DND-41 (cell line): Measurements from ENCODE around the gene RTN4IP1.

Experiments
- ATAC-seq: fragments of 200-7000 bp; cut with Tn5 transposase; 3 replicates; pipeline ENCODE4 v1.9.1; 2021; ENCODE audit warnings: low read depth; ENCODE audit not compliant: insufficient read depth
- DNase-seq: peaks from one replicate; pipeline ENCODE4 v3.0.0-alpha.2; 2020
- H2AFZ ChIP-seq: 2 replicates; pipeline ENCODE4 v1.6.0; 2012; ENCODE audit warnings: low read depth, low read length
- H3K27ac ChIP-seq: 2 replicates; pipeline ENCODE4 v1.5.1; 2012; ENCODE audit warnings: low read length, inconsistent platforms
- H3K27me3 ChIP-seq: fragments of 200-600 bp; sonication (generic); 2 replicates; pipeline ENCODE4 v1.6.0; 2012; ENCODE audit warnings: low read length, mild to moderate bottlenecking, inconsistent platforms; ENCODE audit not compliant: insufficient read depth, poor library complexity
- H3K36me3 ChIP-seq: 2 replicates; pipeline ENCODE4 v1.5.1; 2012; ENCODE audit warnings: low read length, inconsistent platforms; ENCODE audit not compliant: insufficient read depth
- H3K4me1 ChIP-seq: 2 replicates; pipeline ENCODE4 v1.5.1; 2012; ENCODE audit warnings: mild to moderate bottlenecking, low read length; ENCODE audit not compliant: insufficient read depth
- H3K4me2 ChIP-seq: 2 replicates; pipeline ENCODE4 v1.6.0; 2012; ENCODE audit warnings: mild to moderate bottlenecking, moderate library complexity, low read length, inconsistent platforms; ENCODE audit not compliant: insufficient read depth
- H3K4me3 ChIP-seq, 2 experiments: fragments of 200-600 bp in 1 of 2; shearing (Covaris generic) in 1 of 2; 2 replicates each; pipeline ENCODE4 v1.5.1; 2012 to 2016; ENCODE audit warnings: inconsistent platforms in 2 of 2, low read length in 2 of 2, mild to moderate bottlenecking in 2 of 2, low read depth in 1 of 2, moderate library complexity in 1 of 2
- H3K79me2 ChIP-seq: 2 replicates; pipeline ENCODE4 v1.6.0; 2012; ENCODE audit warnings: low read length, inconsistent platforms; ENCODE audit not compliant: insufficient read depth
- H3K9ac ChIP-seq: 2 replicates; pipeline ENCODE4 v1.6.0; 2012; ENCODE audit warnings: low read depth, mild to moderate bottlenecking, inconsistent platforms, low read length, moderate library complexity
- H3K9me3 ChIP-seq: 2 replicates; pipeline ENCODE4 v1.5.1; 2012; ENCODE audit warnings: low read length, moderate library complexity, mild to moderate bottlenecking, inconsistent platforms; ENCODE audit not compliant: insufficient read depth, severe bottlenecking
- H4K20me1 ChIP-seq: 2 replicates; pipeline ENCODE4 v1.6.0; 2012; ENCODE audit warnings: low read length; ENCODE audit not compliant: insufficient read depth
- EZH2 ChIP-seq: IDR thresholded peaks from 3 replicates; pipeline ENCODE4 v1.6.1; 2012; ENCODE audit warnings: borderline replicate concordance, low read depth, mild to moderate bottlenecking, moderate library complexity, low read length, inconsistent platforms; ENCODE audit not compliant: severe bottlenecking
- TF ChIP-seq, protein P1 (sequence below): IDR thresholded peaks from 2 replicates; pipeline ENCODE4 v1.5.1; 2012; ENCODE audit warnings: borderline replicate concordance, low read length, moderate library complexity, mild to moderate bottlenecking; ENCODE audit not compliant: poor library complexity, severe bottlenecking; ENCODE audit errors: extremely low read depth

The RTN4IP1 gene

DNA sequence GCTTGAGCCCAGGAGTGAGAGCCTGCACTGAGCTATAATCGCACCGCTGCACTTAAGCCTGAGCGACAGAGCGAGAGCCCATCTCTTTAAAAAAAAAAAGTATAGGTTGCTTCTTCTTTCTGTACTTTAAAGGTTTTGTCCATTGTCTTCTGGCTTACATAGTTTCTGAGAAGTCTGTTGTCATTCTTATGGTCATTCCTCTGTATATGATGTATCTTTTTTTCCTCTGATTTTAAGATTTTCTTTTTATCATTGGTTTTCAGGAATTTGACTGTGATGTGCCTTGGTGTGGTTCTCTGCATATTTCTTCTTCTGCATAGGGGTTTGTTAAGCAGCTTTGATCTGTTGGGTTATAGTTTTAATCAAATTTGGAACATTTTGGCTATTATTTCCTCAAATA is 29.2 kb upstream of the RTN4IP1 start:
- peaks cover 75% of the 10 kb centered on the region for H3K36me3 ChIP-seq
- no peak overlapping the region for H3K4me2 ChIP-seq
- ATAC-seq (no peak), DNase-seq (no peak)
- no peak overlapping the region for H2AFZ ChIP-seq
- no peak overlapping the region for H3K27ac ChIP-seq
- H3K4me3 ChIP-seq = no peak overlapping the region
- no peaks in the 10 kb centered on the region for H3K4me1 ChIP-seq
- H3K9ac ChIP-seq = no peak overlapping the region
- H3K79me2 ChIP-seq = no peaks in the 10 kb centered on the region
- H4K20me1 ChIP-seq = no peaks in the 10 kb centered on the region
- TF ChIP-seq EZH2 = no peak
- TF ChIP-seq, protein P1, sequence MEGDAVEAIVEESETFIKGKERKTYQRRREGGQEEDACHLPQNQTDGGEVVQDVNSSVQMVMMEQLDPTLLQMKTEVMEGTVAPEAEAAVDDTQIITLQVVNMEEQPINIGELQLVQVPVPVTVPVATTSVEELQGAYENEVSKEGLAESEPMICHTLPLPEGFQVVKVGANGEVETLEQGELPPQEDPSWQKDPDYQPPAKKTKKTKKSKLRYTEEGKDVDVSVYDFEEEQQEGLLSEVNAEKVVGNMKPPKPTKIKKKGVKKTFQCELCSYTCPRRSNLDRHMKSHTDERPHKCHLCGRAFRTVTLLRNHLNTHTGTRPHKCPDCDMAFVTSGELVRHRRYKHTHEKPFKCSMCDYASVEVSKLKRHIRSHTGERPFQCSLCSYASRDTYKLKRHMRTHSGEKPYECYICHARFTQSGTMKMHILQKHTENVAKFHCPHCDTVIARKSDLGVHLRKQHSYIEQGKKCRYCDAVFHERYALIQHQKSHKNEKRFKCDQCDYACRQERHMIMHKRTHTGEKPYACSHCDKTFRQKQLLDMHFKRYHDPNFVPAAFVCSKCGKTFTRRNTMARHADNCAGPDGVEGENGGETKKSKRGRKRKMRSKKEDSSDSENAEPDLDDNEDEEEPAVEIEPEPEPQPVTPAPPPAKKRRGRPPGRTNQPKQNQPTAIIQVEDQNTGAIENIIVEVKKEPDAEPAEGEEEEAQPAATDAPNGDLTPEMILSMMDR = no peak
- H3K27me3 ChIP-seq = no peaks in the 10 kb centered on the region
- H3K9me3 ChIP-seq = peaks cover 11% of the 10 kb centered on the region

DNA sequence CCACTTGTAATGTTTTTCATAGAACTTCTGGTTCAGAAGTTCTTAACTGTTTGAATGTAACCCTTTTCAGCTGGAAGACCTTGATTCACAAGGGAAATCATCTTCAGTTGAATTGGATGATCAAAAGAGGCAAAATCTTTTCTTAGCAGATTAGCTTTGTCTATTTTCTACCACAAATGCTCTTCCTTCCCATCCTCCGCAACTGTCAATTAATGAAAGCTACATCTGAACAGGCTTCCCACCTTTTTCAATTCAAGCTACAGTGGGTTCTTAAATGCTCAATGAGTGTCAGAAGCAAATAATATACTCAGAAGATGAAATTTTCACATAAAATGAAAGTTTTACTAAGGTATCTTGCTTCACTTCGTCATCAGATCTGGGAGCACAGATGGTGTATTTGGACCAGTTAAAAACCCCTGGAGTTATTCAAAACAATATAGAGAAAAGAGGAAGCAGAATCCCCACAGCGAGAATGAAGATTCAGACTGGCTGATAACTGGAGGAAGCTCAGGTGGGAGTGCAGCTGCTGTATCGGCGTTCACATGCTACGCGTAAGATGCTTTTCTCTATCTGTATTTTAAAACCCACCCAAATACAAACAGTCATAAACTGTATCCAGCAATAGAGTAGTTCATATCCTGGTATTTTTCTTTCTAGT is 19.5 kb upstream of the RTN4IP1 start:
- no peak for ATAC-seq
- H2AFZ ChIP-seq = no peak overlapping the region
- H3K36me3 ChIP-seq = peaks cover 69% of the 10 kb centered on the region
- no peak overlapping the region for H3K4me2 ChIP-seq
- H3K9ac ChIP-seq = no peak overlapping the region
- no peak for TF ChIP-seq EZH2
- TF ChIP-seq, protein P1 = no peak
- DNase-seq = no peak
- no peaks in the 10 kb centered on the region for H3K4me1 ChIP-seq
- H3K27me3 ChIP-seq = no peaks in the 10 kb centered on the region
- no peak overlapping the region for H3K4me3 ChIP-seq
- H3K9me3 ChIP-seq = no peaks in the 10 kb centered on the region
- no peak overlapping the region for H3K27ac ChIP-seq
- no peaks in the 10 kb centered on the region for H4K20me1 ChIP-seq
- H3K79me2 ChIP-seq = no peaks in the 10 kb centered on the region

DNA sequence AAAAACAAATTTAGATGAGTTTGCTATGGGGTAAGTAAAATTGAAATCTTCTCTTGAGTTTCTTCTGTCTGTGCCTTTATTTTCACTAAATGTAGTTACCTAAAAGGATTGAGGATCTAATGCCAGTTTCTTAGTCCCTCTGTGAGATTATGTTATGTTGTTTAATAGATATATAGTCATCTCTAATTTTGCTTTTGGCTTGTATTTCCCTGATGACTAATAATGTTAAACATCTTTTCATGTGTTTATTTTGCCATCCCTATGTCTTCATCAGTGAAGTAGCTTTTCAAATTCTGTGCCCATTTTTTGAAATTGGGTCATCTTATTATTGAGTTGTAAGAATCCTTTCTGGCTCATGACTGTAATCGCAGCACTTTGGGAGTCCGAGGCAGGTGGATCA is 13.8 kb upstream of the RTN4IP1 start:
- H3K79me2 ChIP-seq = peaks cover 18% of the 10 kb centered on the region

More for the DNA sequence above, 13.8 kb upstream of the RTN4IP1 start:
- DNase-seq = no peak
- no peak overlapping the region for H3K4me3 ChIP-seq
- no peak overlapping the region for H3K9ac ChIP-seq
- ATAC-seq = no peak
- no peak overlapping the region for H3K4me2 ChIP-seq
- no peaks in the 10 kb centered on the region for H3K9me3 ChIP-seq
- H4K20me1 ChIP-seq = peaks cover 9% of the 10 kb centered on the region
- H3K36me3 ChIP-seq = peaks cover 56% of the 10 kb centered on the region
- H3K27me3 ChIP-seq = no peaks in the 10 kb centered on the region
- TF ChIP-seq EZH2 = no peak
- TF ChIP-seq, protein P1 = no peak
- H3K4me1 ChIP-seq = no peaks in the 10 kb centered on the region
- H3K27ac ChIP-seq = no peak overlapping the region
- no peak overlapping the region for H2AFZ ChIP-seq
